T-helper 1 cell (primary cell): Measurements from ENCODE around the gene IRF8.
"Not testable (repeated sequence)": the region's sequence is repeated elsewhere in the genome, so short reads cannot be mapped to it uniquely, and the experiment has no call there.

Experiments used
- DNase-seq, 5 donors: peaks; one replicate each; pipeline ENCODE4 v3.0.0-alpha.2; 2012 to 2020

IRF8 gene

DNA sequence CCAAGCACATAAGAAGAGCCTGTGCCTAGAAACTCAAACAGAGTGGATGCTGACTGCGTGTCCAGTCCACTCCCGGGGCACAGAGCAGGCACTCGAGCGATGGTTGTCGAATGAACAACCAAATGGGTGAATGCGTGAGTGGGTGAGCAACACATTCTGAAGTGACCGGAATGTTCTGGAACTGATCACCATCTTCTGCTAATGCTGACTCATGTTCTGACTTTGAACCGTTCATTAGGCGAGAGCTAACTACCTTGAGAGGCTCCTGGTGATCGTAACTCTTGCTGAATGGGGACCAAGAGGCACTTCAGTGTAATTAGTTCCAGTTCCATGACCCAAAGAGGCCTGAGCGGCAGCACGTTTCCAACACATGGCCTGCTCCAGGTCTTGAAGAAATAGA is 37.9 kb downstream of the IRF8 start:
- peak in 1 of 5 donors; percentile 23 for DNase-seq

DNA sequence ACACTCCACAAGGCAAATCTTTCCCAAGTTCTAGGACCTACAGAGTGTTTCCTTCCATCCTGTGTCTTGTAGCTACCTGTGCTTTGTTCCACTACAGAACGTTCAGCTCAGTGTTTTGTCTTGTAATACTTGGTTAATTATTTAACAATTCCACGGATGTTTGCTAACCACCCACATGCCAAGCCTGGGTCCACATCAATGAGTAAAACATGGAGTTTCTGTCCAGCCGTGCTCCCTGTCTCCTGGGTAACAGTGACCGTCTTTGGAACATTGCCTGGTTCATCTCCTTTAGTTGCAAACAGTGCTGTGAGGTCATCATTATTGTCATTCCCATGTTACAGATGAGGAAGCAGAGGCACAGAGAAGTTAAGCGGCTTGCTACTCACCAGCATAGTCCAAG is 41.3 kb downstream of the IRF8 start:
- DNase-seq: no peak

DNA sequence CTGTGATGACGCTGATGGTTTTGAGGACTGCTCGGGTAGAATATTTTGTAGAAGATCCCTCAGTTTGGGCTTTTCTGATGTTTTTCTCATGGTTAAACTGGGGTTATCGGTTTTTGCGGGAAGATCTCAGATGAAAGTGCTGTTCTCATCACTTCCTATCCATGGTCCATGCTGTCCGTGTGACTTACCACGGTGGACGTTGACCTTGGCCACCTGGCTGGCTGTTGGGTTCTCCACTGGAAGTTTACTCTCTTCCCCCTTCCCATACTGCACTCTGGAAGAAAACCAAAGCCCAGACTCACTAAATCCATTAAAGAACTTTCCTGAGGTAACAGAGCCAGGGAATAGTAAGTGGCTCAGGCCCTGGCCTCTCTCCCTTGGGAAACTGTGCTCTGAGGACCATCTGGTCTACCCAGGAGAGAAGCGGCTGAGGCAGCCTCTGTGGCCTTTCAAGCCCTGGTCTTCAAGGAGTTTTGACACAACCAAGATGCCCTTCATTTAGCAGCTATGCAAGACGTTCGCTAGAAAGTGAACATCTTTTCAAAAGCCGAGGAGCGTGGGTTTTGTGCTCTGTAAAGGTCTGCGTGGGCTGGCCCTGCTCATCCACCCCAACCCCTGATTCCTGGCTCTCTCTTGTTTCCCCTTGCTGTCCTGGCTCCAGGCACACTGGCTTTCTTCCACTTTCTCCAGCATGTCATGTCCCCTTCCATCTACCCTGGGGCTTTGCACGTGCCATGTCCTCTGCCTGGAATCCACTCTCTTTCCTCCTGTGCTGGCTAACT is 43.1 kb downstream of the IRF8 start:
- no peak for DNase-seq

DNA sequence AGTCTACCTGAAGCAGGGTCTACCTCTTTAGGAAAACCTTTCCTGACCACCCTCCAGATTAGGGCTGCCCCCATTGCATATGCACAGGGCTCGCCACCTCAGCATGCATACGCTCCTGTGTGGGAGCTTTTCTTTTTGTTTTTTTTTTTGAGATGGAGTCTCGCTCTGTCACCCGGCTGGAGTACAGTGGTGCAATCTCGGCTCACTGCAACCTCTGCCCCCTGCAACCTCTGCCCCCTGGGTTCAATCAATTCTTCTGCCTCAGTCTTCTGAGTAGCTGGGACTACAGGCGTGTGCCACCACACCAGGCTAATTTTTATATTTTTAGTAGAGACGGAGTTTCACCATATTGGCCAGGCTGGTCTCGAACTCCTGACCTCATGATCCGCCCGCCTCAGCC is 43.7 kb downstream of the IRF8 start:
- DNase-seq: not testable (repeated sequence)

GRCh38 chr16:85943711-85944110 is 44.7 kb downstream of the IRF8 start:
- no peak for DNase-seq

- no peak for DNase-seq
Measured at GRCh38 chr16:85944572-85945423, 45.8 kb downstream of the IRF8 start.

- no peak for DNase-seq
Measured at GRCh38 chr16:85945424-85945751, 46.4 kb downstream of the IRF8 start.

- no peak for DNase-seq
Measured at GRCh38 chr16:85946541-85947124, 47.7 kb downstream of the IRF8 start.

DNA sequence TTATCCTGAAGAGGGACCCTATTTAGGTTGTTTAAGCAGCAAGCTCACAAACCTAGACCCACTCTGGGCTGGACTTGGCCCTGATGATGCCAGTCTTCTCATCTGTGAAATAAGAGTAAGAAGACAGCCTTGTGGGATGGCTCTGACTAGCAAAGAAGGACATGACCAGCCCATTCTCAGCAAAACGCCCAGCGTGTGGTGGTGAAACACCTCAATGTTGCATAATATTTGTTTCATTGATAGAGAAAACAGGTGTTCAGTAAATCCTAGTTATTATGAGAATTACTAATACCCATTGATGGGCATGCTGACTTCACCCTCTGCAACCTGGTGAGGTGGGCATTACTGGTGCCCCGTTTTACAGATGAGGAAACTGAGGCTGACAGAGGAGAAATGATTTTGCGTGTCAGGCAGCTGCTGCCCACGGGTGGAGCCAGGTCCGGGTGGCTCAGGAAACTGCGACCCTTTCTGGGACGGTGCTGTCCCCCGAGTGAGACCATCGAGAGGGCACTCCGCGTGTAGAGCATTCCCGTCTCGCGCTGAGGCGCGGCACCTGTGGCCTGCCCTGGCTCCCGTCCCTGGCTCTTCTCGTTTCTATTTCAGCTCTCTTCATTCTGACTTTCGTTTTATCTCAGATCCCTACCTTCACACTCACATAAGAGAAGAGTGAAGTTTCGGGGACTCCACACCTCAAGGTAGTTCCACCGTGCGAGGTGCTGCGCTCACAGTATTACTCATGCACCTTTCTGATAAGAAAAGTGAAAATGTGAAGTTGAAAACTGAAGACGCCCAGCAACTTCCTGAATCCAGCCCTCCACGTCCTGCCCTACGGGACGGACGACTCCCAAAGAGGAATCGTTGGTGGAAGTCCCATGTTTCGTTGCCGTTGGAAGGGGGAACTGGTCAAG is 48.5 kb downstream of the IRF8 start:
- peak in 1 of 5 donors; percentile 39 for DNase-seq

- no peak for DNase-seq
Measured at GRCh38 chr16:85948138-85948509, 49.2 kb downstream of the IRF8 start.

DNA sequence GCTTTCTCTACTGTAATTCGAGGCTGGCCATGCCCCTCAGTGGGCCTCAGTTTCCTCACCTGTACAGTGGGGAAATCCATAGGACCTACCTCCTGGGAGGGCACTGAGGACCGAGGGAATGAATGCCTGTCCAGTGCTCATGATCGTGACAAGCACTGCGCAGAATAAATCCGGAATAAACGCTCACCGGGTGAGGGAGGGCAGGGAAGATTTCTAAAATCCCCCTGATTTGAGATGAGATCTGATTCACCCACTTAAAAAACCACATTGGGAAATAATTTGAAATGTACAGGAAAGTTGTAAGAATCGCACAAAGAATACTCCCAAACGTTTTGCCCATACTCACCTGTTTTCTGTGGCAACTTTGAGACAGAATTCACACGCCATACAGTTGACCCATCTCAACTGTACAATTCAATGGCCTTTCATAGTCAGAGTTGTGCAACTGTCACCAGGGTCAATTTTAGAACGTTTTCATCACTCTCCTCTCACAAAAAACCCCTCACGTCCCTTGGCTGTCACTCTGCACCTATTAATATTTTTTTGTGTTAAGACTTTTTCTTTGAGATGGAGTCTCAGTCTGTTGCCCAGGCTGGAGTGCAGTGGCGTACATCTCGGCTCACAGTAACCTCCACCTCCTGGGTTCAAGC is 49.8 kb downstream of the IRF8 start:
- DNase-seq: no peak

GRCh38 chr16:85950136-85950918 is 51.4 kb downstream of the IRF8 start:
- no peak for DNase-seq

DNA sequence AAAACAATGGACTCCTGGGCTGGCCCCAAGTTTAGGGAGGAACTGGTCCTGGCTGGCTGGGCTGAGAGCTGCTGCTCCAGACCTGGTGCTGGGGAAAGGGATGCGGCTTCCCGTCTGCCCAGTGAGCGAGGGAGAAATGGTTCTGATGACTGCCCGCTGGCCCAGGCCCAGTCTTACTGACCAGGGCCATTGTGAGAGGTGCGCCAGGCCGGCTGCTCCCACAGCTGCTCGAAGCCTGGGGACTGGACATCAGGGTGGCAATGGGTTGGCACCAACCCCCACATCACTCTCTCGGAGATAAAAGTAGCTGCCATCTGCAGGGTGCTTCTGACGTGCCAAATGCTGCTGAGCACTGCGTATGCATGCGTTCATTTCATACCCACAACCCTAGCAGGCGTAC is 53.2 kb downstream of the IRF8 start:
- DNase-seq: no peak

DNA sequence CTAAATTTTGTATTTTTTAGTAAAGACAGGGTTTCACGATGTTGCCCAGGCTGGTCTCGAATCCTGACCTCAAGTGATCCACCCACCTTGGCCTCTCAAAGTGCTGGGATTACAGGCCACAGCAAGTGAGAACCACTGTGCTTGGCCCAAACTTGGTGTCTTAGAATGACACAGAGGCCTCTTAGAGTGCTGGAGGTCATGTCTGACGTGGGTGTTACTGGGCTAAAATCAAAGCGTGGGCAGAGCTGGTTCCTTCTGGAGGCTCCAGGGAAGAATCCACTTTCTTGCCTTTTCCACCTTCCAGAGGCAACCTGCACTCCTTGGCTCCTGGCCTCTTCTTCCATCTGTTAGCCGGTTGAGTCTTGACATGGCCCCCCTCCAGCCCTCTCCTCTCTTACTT is 53.8 kb downstream of the IRF8 start:
- DNase-seq: no peak

DNA sequence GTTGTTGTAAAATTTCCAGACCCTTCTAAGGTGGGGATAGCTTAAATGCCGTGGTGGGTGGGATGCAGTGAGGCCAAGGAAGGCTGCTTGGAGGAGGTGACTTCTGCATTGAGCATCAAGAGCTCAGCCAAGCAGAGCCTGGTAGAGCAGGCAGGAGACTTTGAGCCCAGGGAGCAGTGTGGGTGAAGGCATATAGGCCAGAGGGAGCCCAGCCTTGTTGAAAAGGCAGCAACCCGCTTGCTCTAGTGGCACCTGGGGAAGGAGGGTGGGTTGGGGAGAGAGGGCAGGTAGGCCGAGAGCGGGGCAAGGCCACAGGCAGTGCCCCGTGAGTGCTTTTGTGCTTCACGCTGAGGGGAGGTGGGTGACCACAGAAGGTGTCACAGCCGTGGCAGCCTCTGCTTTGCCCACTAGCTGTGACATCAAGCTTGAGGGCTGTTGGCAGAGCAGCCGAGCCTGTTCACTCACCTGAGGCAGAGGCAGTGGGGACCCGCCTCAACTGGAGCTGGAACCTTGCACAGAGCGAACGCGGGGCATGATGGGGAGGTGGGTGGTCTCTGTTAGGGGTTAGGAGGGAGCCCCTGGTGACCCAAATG is 56.1 kb downstream of the IRF8 start:
- no peak for DNase-seq

DNA sequence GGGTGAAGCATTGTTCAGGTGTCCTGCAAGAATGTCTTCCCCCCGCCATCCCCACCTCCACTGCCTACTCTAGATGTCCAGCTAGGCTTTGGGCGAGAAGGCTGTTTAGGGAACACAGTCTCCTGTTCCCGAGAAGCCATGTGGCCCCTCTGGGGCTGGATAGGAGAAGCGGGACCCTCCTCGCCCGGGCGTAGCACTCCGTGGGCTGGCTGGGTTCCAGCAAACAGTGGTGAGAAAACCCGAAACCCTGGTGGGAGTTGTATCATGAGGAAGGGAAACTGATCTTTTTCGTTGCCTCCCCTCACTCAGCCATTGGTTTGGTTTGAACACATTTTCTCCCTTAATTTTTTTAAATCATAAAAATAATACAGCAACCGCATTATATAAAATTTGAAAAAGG is 56.6 kb downstream of the IRF8 start:
- no peak for DNase-seq

- DNase-seq: no peak
Measured at GRCh38 chr16:85956426-85956825, 57.5 kb downstream of the IRF8 start.

DNA sequence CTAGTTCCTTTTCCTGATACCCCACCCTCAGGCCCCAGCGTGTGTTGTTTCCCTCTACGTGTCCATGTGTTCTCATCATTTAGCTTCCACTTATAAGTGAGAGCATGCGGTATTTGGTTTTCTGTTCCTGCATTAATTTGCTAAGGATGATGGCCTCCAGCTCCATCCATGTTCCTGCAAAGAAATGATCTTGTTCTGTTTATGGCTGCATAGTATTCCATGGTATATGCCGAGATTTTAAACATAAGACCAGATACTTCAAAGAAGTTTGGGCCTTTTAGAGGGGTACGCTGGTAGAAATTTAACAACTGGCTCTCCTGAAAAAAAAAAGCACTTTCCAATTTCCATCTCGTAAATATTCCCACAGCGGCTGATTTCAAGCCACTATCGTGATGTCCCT is 59.8 kb downstream of the IRF8 start:
- DNase-seq: no peak

DNA sequence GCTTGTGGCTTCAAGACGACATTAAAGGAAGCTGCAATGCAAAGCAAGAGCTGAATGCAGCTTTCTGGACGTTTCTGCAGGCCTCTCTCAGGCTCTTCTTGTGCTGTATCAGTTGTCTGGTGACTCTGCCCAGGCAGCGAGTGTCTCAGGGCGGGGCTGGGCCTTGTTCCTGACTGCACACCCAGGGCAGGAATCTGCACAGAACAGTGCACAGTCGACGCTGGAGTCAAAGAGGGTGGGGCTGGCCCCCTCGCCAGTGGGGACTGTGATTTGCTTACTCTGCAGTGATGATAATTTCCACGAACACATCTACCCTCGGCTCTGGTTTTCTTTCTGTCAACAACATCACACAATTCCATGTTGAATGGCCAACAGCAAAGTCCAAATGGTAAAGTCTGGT is 60.7 kb downstream of the IRF8 start:
- no peak for DNase-seq

DNA sequence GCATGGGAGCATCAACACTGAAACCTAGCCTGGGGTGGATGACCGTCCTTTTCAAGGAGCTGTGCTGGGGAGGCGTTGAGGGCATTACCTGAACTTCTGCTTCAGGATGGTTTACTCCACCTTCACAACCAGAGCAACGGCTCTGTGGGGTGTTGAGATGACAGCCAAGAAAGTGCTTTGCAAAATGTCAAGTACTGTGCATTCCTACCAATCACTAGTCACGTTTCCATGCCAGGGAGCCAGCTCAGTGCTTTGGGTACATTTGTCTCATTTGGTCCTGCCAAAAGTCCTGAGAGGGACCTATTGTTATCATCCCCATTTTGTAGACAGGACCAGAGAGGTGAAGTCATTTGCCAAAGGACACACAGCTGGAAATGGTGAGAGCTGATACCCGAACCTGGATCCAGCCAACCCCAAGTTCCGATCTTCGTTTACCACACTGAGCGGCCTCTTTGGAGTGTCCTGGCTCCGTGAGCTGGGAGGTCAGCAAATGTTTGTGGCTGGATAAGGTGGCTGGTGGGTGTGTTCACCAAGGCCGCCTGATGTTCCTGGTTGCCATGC is 61.6 kb downstream of the IRF8 start:
- no peak for DNase-seq
